ENCODE results near the gene FGFBP3. TPM values are rescaled to one million over a fixed set of nuclear protein-coding genes. Genes with fewer than 3 reads are reported as not detected.
A peak's percentile ranks its signal among the peaks of the same experiment; 100 is the strongest.

FGFBP3 gene
- polyA plus RNA-seq, 4 donors = 0.22 to 1.6 (median 0.61) TPM

GRCh38 chr10:91932737-91933136 lies 23.5 kb upstream of the FGFBP3 start:
- no peak overlapping the region for H3K4me3 ChIP-seq (ENCODE audit: low read depth in 1 of 3, low read length in 3 of 3)
- H3K4me1 ChIP-seq (ENCODE audit: control insufficient read depth in 3 of 3, insufficient read depth in 2 of 3, low read depth in 1 of 3, low read length in 2 of 3) = no peaks in the 10 kb centered on the region
- H3K9me3 ChIP-seq (ENCODE audit: control insufficient read depth in 2 of 2, insufficient read depth in 1 of 2, low read depth in 1 of 2, low read length in 1 of 2) = no peaks in the 10 kb centered on the region
- H3K36me3 ChIP-seq (ENCODE audit: control insufficient read depth in 3 of 3, insufficient read depth in 2 of 3, low read depth in 1 of 3, low read length in 3 of 3) = peaks cover 0 to 17% (median 14%) of the 10 kb centered on the region in 3 donors
- no peaks in the 10 kb centered on the region for H3K27me3 ChIP-seq (ENCODE audit: control insufficient read depth in 3 of 3, insufficient read depth in 3 of 3, low read length in 3 of 3)
- H3K27ac ChIP-seq (ENCODE audit: low read depth in 1 of 3, low read length in 2 of 3) = no peak overlapping the region
- FAIRE-seq (no peak), DNase-seq (no peak)
- WGBS, 3 donors = 81 to 98% (median 88%) methylated on average over 1 of the region's 1 CpG

GRCh38 chr10:91931526-91932190 lies 22.4 kb upstream of the FGFBP3 start:
- DNase-seq (no peak), FAIRE-seq (no peak)
- Histone ChIP-seq H3K9me3 (ENCODE audit: control insufficient read depth in 2 of 2, insufficient read depth in 1 of 2, low read depth in 1 of 2, low read length in 1 of 2) (no peaks in the 10 kb centered on the region), H3K27ac (ENCODE audit: low read depth in 1 of 3, low read length in 2 of 3) (no peak overlapping the region), H3K4me1 (ENCODE audit: control insufficient read depth in 3 of 3, insufficient read depth in 2 of 3, low read depth in 1 of 3, low read length in 2 of 3) (peaks cover 0 to 2% (median 0%) of the 10 kb centered on the region in 3 donors), H3K27me3 (ENCODE audit: control insufficient read depth in 3 of 3, insufficient read depth in 3 of 3, low read length in 3 of 3) (no peaks in the 10 kb centered on the region), H3K36me3 (ENCODE audit: control insufficient read depth in 3 of 3, insufficient read depth in 2 of 3, low read depth in 1 of 3, low read length in 3 of 3) (peaks cover 0 to 13% (median 12%) of the 10 kb centered on the region in 3 donors), H3K4me3 (ENCODE audit: low read depth in 1 of 3, low read length in 3 of 3) (no peak overlapping the region)
- 53 to 76% (median 69%) methylated on average over 3 of the region's 3 CpGs for WGBS, 3 donors

DNA sequence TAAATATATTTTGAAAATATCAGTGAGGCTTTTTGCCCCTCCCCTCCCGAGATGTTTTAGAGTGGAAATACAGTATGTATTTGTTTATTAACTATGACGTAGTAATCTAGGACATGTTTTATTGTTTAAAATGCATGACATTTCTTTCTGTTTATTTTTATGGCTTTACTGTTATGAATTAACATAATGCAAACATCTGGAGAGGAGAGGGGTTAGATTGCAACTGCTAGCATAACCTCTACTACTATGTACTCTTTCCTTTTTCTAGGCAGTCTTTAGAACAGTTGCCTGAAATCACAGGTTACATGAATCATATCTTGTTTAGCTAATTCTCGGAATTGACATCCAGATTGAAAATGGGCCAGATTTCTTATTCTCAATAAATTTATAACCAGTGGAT lies 21.7 kb upstream of the FGFBP3 start:
- WGBS, 3 donors = 68 to 76% (median 72%) methylated on average over 3 of the region's 3 CpGs
- peaks cover 0 to 2% (median 0%) of the 10 kb centered on the region in 3 donors for H3K4me1 ChIP-seq (ENCODE audit: control insufficient read depth in 3 of 3, insufficient read depth in 2 of 3, low read depth in 1 of 3, low read length in 2 of 3)
- DNase-seq (no peak), FAIRE-seq (no peak)
- H3K27ac ChIP-seq (ENCODE audit: low read depth in 1 of 3, low read length in 2 of 3) = no peak overlapping the region
- no peaks in the 10 kb centered on the region for H3K27me3 ChIP-seq (ENCODE audit: control insufficient read depth in 3 of 3, insufficient read depth in 3 of 3, low read length in 3 of 3)
- peaks cover 0 to 12% (median 10%) of the 10 kb centered on the region in 3 donors for H3K36me3 ChIP-seq (ENCODE audit: control insufficient read depth in 3 of 3, insufficient read depth in 2 of 3, low read depth in 1 of 3, low read length in 3 of 3)
- H3K9me3 ChIP-seq (ENCODE audit: control insufficient read depth in 2 of 2, insufficient read depth in 1 of 2, low read depth in 1 of 2, low read length in 1 of 2) = no peaks in the 10 kb centered on the region
- no peak overlapping the region for H3K4me3 ChIP-seq (ENCODE audit: low read depth in 1 of 3, low read length in 3 of 3)

GRCh38 chr10:91925022-91925320 lies 15.7 kb upstream of the FGFBP3 start:
- Histone ChIP-seq H3K4me1 (ENCODE audit: control insufficient read depth in 3 of 3, insufficient read depth in 2 of 3, low read depth in 1 of 3, low read length in 2 of 3) (peaks cover 0 to 5% (median 0%) of the 10 kb centered on the region in 3 donors), H3K27ac (ENCODE audit: low read depth in 1 of 3, low read length in 2 of 3) (no peak overlapping the region), H3K27me3 (ENCODE audit: control insufficient read depth in 3 of 3, insufficient read depth in 3 of 3, low read length in 3 of 3) (no peaks in the 10 kb centered on the region), H3K36me3 (ENCODE audit: control insufficient read depth in 3 of 3, insufficient read depth in 2 of 3, low read depth in 1 of 3, low read length in 3 of 3) (peaks cover 0 to 4% (median 0%) of the 10 kb centered on the region in 3 donors), H3K9me3 (ENCODE audit: control insufficient read depth in 2 of 2, insufficient read depth in 1 of 2, low read depth in 1 of 2, low read length in 1 of 2) (no peaks in the 10 kb centered on the region), H3K4me3 (ENCODE audit: low read depth in 1 of 3, low read length in 3 of 3) (peak overlapping the region in 2 of 3 donors; percentile 19 to 86)
- FAIRE-seq = no peak
- DNase-seq = no peak
- 31 to 59% (median 48%) methylated on average over 2 of the region's 2 CpGs for WGBS, 3 donors

DNA sequence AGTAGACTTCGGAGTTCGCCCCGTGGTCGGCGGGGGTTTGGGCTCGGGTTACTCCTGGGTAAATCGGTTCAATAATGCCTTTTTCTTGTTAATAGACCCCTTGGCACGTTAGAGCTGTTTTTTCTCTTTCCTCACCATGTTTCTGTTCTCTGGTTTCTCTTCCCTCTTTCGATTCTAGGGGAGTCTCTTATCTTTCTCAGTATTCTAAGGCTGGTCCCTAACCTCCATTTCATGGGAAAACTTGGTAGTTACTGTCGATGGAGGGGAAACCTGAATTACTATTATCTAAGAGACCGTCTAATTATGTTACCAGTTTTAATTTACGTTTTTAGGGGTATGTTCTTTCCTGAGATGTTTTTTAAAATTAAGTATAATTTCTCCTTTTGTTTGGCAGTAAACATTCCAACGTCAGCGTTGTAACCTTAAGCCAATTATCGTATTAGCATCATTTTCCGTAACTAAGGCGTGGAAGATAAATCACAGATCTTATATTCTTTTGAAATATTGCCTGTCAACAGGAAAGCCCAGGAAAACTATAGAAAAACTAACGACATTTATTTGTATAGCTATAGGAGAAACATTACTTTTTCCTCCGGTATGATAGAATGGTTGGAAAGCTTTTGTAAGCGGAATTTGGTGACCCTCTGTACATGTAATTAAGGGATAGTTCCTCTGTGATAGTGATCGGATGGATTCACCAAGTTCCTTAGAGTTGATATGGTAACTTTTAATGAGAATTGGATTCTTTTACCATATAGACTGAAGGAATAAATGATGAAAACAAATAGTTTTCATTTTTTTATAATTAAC lies 15.1 kb upstream of the FGFBP3 start:
- no peaks in the 10 kb centered on the region for H3K27me3 ChIP-seq (ENCODE audit: control insufficient read depth in 3 of 3, insufficient read depth in 3 of 3, low read length in 3 of 3)
- H3K4me1 ChIP-seq (ENCODE audit: control insufficient read depth in 3 of 3, insufficient read depth in 2 of 3, low read depth in 1 of 3, low read length in 2 of 3) = peaks cover 0 to 5% (median 0%) of the 10 kb centered on the region in 3 donors
- FAIRE-seq = peak; percentile 39
- peaks cover 0 to under 1% of the 10 kb centered on the region in 2 donors for H3K9me3 ChIP-seq (ENCODE audit: control insufficient read depth in 2 of 2, insufficient read depth in 1 of 2, low read depth in 1 of 2, low read length in 1 of 2)
- peak overlapping the region; percentile 87 to 99 (median 97) for H3K27ac ChIP-seq (ENCODE audit: low read depth in 1 of 3, low read length in 2 of 3)
- no peak for DNase-seq
- peak overlapping the region; percentile 80 to 93 (median 86) for H3K4me3 ChIP-seq (ENCODE audit: low read depth in 1 of 3, low read length in 3 of 3)
- WGBS, 3 donors = 1 to 3% (median 3%) methylated on average over 21 of the region's 21 CpGs
- peaks cover 0 to 4% (median 0%) of the 10 kb centered on the region in 3 donors for H3K36me3 ChIP-seq (ENCODE audit: control insufficient read depth in 3 of 3, insufficient read depth in 2 of 3, low read depth in 1 of 3, low read length in 3 of 3)

GRCh38 chr10:91923371-91924211 lies 14.3 kb upstream of the FGFBP3 start, which contains the start of gene BTAF1:
BTAF1 (plus strand) TSS chr10:91923770; CDS start chr10:91924077, 307 bp downstream.
- Histone ChIP-seq H3K27me3 (ENCODE audit: control insufficient read depth in 3 of 3, insufficient read depth in 3 of 3, low read length in 3 of 3) (no peaks in the 10 kb centered on the region), H3K4me1 (ENCODE audit: control insufficient read depth in 3 of 3, insufficient read depth in 2 of 3, low read depth in 1 of 3, low read length in 2 of 3) (peaks cover 0 to 5% (median 0%) of the 10 kb centered on the region in 3 donors), H3K4me3 (ENCODE audit: low read depth in 1 of 3, low read length in 3 of 3) (peak within 1 kb of the TSS; percentile 80 to 93 (median 86)), H3K36me3 (ENCODE audit: control insufficient read depth in 3 of 3, insufficient read depth in 2 of 3, low read depth in 1 of 3, low read length in 3 of 3) (peaks cover 0 to under 1% (median 0%) of the 10 kb centered on the region in 3 donors), H3K9me3 (ENCODE audit: control insufficient read depth in 2 of 2, insufficient read depth in 1 of 2, low read depth in 1 of 2, low read length in 1 of 2) (peaks cover 0 to 7% of the 10 kb centered on the region in 2 donors), H3K27ac (ENCODE audit: low read depth in 1 of 3, low read length in 2 of 3) (peak within 1 kb of the TSS; percentile 87 to 99 (median 97))
- 0 to 1% (median 0%) methylated on average over 59 to 65 of the region's 65 CpGs for WGBS, 3 donors
- no peak for FAIRE-seq
- peak; percentile 93 to 99 for DNase-seq

DNA sequence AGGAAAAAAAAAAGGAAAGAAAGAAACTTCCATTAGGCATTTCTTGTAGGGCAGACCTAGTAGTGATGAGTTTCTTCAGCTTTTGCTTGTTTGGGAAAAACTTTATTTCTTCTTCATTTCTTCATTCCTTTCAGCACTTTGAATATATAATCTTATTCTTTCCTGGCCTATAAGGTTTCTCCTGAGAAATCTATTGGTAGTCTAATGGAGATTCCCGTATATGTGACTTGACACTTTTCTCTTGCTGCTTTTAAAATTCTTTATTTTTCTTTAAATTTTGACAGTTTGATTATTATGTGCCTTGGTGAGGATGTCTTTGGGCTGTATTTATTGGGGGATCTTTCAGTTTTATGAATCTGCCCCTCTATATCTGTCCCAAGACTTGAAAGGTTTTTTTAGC lies 10.4 kb upstream of the FGFBP3 start:
- 93 to 98% (median 94%) methylated on average over 1 of the region's 1 CpG for WGBS, 3 donors
- FAIRE-seq = no peak
- peaks cover 0 to 1% (median 0%) of the 10 kb centered on the region in 3 donors for H3K4me1 ChIP-seq (ENCODE audit: control insufficient read depth in 3 of 3, insufficient read depth in 2 of 3, low read depth in 1 of 3, low read length in 2 of 3)

DNA sequence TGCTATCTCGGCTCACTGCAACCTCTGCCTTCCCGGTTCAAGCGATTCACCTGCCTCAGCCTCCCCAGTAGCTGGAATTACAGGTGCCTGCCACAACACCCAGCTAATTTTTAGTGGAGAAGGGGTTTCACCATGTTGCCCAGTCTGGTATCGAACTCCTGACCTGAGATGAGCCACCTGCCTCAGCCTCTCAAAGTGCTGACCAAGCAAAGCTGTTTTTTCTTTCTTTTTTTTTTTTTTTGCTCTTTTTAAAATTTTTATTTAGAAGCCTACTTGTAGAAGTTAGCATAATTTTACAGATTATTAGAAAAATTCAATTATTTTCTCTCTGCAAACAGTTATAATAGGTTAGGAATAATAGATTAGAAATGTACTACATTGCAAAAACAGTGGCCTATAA lies 1.2 kb upstream of the FGFBP3 start:
- H3K36me3 ChIP-seq (ENCODE audit: control insufficient read depth in 3 of 3, insufficient read depth in 2 of 3, low read depth in 1 of 3, low read length in 3 of 3) = no peaks in the 10 kb centered on the region
- no peak overlapping the region for H3K4me3 ChIP-seq (ENCODE audit: low read depth in 1 of 3, low read length in 3 of 3)
- H3K27ac ChIP-seq (ENCODE audit: low read depth in 1 of 3, low read length in 2 of 3) = no peak overlapping the region
- H3K27me3 ChIP-seq (ENCODE audit: control insufficient read depth in 3 of 3, insufficient read depth in 3 of 3, low read length in 3 of 3) = no peaks in the 10 kb centered on the region
- DNase-seq (no peak), FAIRE-seq (peak; percentile 76)
- WGBS, 3 donors = 69 to 82% (median 80%) methylated on average over 4 of the region's 4 CpGs
- H3K9me3 ChIP-seq (ENCODE audit: control insufficient read depth in 2 of 2, insufficient read depth in 1 of 2, low read depth in 1 of 2, low read length in 1 of 2) = no peaks in the 10 kb centered on the region
- H3K4me1 ChIP-seq (ENCODE audit: control insufficient read depth in 3 of 3, insufficient read depth in 2 of 3, low read depth in 1 of 3, low read length in 2 of 3) = peaks cover 0 to 7% (median 0%) of the 10 kb centered on the region in 3 donors

More for the DNA sequence above, 10.4 kb upstream of the FGFBP3 start:
- peaks cover 0 to 7% of the 10 kb centered on the region in 2 donors for H3K9me3 ChIP-seq (ENCODE audit: control insufficient read depth in 2 of 2, insufficient read depth in 1 of 2, low read depth in 1 of 2, low read length in 1 of 2)
- H3K27ac ChIP-seq (ENCODE audit: low read depth in 1 of 3, low read length in 2 of 3) = no peak overlapping the region
- H3K27me3 ChIP-seq (ENCODE audit: control insufficient read depth in 3 of 3, insufficient read depth in 3 of 3, low read length in 3 of 3) = no peaks in the 10 kb centered on the region
- H3K36me3 ChIP-seq (ENCODE audit: control insufficient read depth in 3 of 3, insufficient read depth in 2 of 3, low read depth in 1 of 3, low read length in 3 of 3) = no peaks in the 10 kb centered on the region
- H3K4me3 ChIP-seq (ENCODE audit: low read depth in 1 of 3, low read length in 3 of 3) = no peak overlapping the region
- no peak for DNase-seq

Data from small intestine (tissue), 7 donors.